NCI-H2029 treated with DMSO at 0.1 percent for 48 hours (cell line): ENCODE data around the gene PRSS57.
"Not testable (repeated sequence)": the region's sequence is repeated elsewhere in the genome, so short reads cannot be mapped to it uniquely, and the experiment has no call there.

Experiments used
- DNase-seq: peaks from one replicate; lab custom pipeline; 2025; lab: John Stamatoyannopoulos, UW

Gene PRSS57

DNA sequence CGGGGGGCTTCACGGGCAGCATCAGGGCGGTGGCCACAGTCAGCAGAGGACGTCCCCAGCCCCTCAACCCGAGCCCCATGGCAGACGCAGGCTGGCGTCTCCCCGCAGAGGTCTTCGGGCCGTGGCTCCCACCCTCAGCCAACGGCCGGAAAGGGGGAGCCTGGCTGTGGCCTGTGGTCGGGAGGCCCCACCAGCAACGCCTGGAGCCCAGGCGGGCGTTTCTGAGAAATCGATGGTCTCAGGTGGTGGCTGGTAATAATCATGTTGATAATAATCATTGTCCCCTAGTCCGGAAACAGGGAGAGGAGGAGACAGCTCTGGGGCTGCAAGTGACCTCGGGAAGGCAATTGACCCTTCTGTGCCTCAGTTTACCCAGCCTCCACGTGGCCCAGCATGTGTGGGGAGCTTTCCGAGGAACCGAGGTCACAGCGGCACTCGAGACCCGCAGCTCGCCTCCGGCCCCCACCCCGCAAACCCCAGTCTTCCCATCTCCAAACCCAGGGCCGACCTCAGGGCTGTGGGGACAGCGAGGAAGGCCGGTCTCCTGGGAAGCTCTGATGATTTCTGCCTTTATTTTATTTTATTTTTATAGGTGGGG is at the start of gene PRSS57:
TSS of gene PRSS57 (minus strand) at position 101 of the 598 bp plus-strand sequence. CDS start at position 79, 22 bp downstream.
- DNase-seq: no peak

DNA sequence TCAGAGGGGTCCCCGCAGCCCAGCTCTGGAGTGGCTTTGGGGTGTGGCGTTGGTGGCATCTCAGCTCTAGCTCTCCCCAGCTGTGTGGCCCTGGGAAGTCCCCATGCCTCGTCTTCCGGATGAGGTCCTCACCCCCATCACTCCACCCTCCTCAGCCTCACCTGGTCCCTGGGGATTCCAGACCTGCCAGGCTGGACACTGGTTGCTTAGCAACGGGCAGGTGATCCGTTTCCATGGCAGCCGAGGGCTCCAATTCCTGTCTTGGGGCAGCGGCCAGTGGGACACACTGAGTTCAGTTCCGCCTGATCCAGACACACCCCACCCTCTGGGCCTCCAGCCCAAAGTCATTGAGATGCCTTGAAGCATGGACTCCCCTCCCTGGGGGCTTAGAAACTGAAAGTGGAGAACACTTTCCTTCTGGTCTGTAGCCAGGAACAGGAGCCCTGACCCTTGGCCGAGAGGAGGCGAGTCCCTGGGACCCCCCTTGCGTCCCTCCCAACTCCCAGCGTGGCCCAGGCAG is 48.0 kb upstream of the PRSS57 start:
- peak; percentile 17 for DNase-seq

DNA sequence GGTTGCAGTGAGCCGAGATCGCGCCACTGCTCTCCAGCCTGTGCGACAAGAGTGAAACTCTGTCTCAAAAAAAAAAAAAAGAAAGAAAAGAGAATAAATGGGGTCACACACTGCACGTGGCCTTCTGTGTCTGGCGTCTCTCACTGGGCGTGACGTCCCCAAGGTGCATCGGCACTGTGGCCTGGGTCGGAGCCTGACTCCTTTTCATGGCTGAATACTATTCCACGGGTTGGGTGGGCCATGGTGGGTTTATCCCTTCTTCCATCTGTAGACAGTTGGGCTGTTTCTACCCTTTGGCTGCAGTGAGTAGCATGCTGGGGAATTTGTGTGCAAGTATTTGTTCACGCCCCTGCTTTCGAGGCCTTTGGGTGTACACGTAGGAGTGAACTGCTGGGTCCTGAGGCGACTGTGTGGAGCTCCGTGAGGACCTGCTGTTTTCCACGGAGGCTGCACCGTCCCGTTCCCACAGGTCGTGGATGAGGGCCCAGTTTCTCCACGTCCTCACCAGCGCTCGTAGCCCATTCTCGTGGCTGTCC is 47.4 kb upstream of the PRSS57 start:
- no peak for DNase-seq

DNA sequence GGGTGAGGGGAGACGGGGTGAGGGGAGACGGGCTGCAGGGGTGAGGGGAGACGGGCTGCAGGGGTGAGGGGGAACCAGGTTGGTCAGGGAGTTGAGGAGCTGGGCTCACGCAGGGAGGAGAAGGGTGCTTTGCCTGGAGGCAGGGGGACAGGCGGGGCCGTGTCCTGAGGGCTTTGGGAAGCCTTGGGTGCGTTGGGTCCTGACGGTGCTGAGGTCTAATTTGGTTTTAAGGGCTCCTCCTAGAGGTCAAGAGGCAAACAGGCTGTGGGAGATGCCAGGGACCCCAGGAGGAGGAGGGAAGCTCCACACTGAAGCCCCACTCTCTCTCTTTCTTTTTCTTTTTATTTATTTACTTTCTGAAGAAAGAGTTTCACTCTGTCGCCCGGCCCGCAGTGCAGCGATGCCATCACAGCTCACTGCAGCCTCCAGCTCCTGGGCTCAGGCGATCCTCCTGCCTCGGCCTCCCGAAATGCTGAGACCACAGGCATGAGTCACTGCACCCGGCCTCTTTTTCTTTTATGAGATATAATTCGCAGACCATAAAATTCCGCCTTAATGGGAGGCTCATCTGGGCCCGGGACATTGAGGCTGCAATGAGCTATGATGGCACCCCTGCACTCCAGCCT is 46.4 kb upstream of the PRSS57 start:
- no peak for DNase-seq

DNA sequence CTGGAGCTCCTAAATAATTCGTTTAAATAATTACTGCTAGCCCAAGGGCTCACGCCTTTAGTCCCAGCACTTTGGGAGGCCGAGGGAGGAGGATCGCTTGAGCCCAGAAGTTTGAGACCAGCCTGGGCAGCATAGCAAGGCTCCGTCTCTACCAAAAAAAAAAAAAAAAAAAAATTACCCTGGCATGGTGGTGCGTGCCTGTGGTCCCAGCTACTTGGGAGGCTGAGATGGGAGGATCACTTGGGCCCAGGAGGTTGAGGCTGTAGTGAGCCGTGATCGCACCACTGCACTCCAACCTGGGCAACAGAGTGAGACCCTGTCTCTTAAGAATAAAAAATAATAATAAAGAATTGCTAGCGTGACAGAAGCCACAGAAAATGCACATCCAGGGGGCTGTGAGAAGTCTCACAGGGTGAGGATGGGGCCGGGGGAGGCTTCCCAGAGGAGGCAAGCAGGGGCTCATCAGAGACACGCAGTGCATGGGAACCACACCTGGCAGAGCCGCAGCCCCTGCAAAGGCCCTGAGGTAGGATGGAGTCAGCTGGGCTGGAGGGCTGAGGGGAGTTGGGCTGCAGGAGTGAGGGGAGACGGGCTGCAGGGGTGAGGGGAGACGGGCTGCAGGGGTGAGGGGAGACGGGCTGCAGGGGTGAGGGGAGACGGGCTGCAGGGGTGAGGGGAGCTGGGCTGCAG is 45.7 kb upstream of the PRSS57 start:
- DNase-seq: not testable (repeated sequence)

DNA sequence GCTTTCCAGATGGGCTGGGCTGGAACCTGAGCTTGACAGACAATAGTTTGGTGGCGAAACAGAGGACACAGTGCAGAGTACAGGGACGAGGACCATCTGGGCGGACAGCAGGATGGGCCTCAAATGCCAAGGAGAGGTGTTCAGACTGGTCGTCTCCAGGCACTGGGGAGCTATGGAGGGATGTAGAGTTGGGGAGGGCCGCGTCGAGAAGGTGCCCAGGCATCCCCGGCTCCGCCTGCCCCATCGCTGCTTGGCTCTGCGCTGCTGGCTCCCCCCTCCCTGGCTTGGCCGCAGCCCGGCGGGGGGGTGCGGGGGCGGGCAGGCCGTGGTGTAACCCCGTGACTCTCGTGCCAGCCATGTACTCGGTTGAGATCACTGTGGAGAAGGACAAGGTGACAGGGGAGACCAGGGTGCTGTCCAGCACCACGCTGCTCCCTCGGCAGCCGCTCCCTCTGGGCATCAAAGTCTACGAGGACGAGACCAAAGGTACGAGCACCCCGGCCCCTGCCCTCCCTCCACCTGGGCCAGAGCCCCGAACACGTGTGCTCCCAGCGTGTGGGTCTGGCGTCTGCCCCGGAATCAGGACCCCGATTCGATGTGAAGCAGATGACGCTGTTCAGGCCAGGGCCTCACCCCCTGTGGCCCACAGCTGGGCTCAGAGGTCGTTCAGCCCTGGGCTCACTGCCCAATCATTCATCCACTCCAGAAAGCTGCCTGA is 44.9 kb upstream of the PRSS57 start:
- no peak for DNase-seq

DNA sequence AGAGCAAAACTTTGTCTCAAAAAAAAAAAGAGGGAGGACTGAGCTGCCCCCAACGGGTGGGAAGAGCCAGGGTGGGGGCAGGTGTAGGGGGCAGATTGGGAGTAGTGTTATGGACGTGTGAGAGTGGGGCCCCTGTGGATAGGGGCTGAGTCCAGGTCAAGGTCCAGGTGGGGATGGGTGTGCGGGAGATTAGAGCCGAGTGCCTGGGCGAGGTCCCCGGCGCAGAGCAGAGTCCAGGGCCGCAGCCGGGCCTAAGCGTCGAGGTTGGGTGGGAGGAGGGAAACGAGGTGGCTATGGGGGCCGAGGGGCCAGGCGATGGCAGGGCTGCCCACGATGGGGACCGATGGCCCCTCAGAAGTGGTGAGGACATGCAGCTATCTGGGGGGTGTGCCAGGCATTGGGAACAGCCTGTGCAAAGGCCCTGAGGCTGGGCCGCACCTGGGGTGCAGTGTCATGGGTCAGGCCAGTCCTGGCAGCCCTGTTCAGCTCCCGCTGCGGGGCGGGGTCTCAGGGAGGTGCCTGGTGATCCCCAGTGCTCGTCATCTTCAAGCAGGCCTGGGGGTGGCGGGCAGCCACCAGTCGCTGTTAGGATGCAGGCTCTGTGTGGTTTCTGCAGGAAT is 43.4 kb upstream of the PRSS57 start:
- no peak for DNase-seq

DNA sequence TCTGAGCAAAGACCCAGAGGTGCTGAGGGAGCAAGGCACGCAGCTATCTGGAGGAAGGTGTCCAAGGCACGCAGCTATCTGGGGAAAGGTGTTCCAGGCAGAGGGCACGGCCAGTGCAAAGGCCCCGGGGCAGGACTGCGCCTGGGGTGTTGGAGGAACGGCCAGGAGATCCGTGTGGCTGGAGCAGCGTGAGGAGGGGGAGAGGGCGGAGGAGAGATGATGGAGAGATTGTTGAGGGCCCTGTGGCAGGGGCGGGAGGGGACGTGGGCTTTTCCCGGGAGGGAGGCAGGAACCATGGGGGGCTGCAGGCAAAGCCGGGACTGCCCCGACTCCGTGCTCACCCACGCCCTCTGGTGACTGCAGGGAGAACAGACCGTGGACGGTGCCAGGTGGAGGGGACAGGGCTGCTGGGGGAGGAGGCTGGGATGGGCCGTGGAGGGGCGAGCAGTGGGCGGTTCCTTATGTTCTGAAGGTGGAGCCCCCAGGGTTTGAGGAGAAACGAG is 42.4 kb upstream of the PRSS57 start:
- no peak for DNase-seq

DNA sequence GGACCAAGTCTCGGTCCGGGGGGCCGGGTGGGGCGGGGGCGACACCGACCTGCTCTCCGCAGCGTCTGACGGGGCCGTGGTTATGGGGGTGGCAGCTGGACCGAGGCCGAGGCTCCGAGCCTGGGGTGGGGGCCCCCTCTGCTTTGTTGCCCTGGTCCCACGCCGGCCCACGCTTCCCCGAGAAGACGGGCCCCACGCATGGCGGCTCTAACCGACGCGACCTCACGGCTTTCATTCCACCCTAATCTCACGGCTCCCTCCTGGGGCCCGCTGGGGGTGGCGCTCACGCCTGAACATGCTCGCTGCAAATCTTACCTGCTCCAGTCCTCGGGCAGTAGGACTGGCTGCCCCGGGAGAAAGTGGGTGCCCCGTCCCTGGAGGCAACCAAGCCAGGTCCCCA is 40.9 kb upstream of the PRSS57 start:
- DNase-seq: no peak

DNA sequence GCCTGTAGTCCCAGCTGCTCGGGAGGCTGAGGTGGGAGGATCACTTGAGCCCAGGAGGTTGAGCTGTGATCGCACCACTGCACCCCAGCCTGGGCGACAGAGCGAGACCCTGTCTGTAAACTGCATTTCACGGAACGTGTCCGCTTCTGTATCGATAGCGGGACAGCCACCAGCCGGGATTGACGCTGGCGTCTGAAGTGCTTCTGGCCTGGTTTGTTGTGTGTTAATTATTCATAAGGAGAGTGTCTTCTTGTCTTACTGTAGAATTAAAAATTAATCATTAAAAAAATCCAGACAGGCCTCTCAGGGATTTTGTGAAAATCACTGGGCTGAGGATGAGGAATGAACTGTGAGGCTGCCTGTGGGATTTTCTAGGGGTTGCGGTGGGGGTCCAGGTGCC is 39.5 kb upstream of the PRSS57 start:
- DNase-seq: no peak

DNA sequence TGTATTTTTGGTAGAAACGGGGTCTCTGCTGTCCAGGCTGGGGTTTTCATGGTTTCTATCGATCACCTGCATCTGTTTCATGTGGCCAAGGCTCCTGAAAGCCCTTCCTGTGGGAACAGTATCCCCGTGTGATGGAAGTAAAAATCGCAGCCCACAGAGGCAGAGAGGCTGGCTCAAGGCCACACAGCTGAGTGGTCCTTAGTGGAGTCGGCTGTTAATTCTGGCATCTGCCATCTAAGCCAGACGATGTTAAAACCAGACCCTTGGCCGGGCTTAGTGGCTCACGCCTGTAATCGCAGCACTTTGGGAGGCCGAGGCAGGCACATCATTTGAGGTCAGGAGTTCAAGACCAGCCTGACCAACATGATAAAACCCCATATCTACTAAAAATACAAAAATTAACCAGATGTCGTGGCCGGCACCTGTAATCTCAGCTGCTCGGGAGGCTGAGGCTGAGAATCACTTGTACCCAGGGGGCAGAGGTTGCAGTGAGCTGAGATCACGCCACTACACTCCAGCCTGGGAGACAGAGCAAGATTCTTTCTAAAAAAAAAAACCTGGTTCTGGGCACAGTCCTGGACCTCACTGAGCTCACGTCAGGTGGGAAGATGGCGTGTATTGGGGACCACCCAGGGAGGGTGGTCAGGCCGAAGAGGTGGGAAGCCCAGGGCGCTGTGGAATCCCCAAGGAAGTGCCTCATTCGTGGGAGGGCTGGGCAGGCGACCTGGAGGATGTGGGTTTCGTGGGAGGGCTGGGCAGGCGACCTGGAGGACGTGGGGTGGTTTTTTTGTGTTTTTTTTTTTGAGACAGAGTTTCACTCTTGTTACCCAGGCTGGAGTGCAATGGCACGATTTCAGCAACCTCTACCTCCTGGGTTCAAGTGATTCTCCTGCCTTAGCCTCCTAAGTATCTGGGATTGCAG is 37.2 kb upstream of the PRSS57 start:
- DNase-seq: no peak

DNA sequence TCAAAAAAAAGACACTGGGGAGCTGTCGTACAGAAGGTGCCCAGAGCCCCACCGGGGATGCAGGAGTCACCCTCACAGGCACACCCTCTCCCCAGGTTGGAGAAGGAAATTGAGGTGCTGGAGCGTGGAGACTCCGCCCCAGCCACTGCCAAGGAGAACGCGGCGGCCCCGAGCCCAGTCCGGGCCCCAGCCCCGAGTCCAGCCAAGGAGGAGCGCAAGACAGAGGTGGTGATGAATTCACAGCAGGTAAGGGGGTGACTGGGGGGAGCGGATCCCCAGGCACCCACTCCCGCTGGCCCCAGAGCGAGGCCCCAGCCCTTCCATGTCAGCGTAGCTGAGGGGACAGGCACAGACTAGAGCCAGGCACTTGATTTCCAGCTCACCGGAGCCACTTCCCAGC is 35.7 kb upstream of the PRSS57 start:
- no peak for DNase-seq

DNA sequence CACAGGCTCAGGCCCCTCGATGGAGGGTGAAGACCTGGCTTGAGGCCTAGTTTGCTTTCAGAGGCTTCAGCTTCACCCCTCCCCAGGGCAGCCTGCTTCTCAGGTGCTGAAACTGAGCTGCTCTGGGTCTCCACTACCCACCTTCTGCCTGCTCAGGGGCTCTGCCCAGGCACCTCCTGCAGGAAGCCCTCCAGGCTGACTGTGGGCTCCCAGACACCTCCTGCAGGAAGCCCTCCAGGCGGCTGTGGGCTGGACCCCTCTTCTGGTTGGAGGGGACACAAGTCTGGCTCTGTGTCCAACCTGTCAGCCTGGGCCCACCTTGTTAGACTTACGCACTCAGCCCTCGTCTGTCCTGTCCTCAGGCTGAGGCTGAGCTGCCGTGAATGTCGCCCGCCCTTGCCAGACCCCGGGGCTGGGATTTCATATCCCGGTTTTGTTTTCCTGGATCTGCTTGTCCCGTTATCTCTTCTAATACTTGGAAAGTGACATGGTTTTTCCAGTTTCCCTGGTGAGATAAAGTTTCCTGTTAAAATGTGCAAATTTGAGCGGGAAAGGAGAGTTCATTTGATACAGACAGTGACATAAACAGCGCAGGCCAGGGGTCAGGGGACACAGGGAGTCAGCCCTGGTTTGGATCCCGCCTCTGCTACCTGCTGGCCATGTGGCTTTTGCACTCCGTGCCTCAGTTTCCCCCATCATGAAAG is 34.9 kb upstream of the PRSS57 start:
- no peak for DNase-seq

DNA sequence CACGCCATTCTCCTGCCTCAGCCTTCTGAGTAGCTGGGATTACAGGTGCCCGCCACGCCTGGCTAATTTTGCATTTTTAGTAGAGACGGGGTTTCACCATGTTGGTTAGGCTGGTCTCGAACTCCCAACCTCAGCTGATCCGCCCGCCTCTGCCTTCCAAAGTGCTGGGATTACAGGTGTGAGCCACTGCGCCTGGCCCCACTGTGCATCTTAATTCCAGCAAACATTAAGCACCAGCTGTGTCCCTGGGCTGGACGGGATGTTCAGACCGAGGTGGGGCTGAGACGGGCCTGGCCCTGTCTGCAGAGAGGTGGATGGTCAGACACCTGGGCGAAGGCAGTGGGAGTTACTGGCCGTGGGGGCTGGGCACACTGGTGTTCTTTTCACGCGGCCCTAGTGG is 34.3 kb upstream of the PRSS57 start:
- DNase-seq: not testable (repeated sequence)

DNA sequence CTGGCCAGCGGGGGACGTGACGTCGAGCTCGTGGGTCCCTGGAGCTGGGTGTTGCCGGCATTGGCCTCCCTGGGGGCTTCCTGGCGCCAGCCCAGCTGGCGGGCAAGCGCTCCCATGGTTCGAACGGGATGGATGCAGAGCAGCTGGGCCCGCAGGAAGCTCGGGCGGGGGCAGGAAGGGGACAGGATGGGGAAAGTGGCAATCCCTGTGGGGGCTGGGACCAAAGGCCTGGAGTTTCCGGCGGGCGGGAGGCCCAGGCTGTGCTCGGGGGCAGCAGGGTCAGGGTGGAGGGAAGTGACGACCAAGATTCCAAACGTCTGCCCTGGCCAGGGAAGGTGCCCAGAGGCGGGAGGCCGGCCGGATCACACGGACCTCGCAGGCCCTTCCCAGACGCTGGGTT is 32.8 kb upstream of the PRSS57 start:
- DNase-seq: no peak

DNA sequence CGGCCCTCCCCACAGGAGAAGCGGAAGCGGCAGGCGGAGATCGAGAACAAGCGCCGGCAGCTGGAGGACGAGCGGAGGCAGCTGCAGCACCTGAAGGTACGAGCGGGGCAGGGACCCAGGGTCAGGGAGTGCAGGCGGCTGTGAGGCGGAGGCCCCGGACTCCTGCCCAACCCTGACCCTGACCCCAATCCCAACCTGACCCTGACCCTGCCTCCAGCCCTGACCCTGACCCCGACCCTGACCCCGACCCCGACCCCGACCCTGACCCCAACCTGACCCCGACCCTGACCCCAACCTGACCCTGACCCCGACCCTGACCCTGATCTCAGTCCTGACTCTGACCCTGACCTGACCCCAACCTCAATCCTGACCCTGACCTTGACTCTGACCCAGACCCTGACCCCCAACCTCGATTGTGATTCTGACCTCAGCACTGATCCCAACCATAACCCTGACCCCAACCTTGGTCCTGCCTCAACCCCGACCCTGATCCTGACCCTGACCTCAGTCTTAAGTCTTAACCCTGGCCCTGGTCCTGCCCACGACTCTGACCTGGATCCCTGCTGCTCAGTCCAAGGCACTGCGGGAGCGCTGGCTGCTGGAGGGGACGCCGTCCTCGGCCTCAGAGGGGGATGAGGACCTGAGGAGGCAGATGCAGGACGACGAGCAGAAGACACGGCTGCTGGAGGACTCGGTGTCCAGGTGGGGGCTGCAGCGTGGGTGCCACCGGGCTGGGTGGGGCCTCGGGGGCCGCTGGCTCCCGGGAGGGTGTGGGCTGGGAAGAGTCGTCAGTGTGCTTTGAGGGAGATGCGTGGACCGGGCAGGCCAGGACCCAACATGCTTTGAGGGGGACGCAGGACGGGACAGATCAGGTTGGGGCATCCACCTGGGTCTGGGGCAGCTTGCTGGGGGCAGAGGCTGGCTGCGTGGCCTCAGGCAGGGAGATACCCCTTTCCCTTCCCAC is 32.0 kb upstream of the PRSS57 start:
- no peak for DNase-seq

DNA sequence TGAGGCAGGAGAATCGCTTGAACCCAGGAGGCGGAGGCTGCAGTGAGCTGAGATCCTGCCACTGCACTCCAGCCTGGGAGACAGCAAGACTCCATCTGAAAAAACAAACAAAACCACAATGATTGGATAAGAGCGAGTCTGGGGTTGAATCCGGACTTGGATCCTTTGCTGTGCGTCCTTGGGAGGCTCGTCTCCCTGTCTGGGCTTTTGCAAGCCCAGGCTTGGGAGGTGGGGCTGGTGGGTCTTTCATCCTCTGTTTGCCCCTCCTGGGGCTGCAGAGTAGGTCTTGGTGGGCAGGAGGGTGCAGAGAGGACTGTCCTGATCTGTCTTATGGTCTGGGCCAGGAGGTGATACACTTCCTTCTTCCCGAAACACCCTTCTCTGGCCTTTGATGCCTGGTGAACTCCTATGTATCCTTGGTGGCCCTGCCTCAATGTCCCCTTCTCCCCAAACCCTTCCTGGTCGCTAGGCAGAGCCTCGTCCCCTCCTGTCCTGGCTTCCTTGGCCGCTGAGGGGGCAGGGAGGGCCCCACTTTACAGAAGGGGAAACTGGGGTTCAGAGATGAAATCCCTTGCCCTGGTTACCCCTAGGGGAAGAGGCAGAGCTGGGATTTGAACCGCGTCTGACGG is 30.3 kb upstream of the PRSS57 start:
- DNase-seq: no peak

DNA sequence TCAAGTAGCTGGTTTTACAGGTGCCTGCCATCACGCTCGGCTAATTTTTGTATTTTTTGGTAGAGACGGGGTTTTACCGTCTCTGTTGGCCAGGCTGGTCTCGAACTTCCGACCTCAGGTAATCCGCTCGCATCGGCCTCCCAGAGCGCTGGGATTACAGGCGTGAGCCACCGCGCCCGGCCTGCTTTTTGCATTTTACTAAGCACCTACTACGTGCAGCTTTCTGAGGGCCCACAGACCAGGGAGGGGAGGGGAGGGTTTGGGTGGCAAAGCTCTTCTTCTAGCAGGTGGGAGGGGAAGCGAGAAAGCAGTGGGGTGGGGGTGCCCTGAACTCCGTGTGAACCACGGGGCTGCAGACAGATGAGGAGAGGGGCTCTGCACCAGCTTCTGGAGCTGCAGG is 28.5 kb upstream of the PRSS57 start:
- no peak for DNase-seq
